ENCODE measurements around the gene NDEL1.

GRCh38 chr17:8468980-8469379 lies 33.3 kb downstream of the NDEL1 start:
- TF ChIP-seq CTCF (IDR thresholded peaks at IDR 0.05; ENCODE audit: borderline replicate concordance, extremely low read depth, low read length, poor library complexity, severe bottlenecking) = no peak
- TF ChIP-seq EZH2 (IDR thresholded peaks at IDR 0.05; ENCODE audit: borderline replicate concordance, low read depth, low read length, severe bottlenecking) = no peak

Measured in DND-41 (cell line).